ENCODE measurements around the gene KRT34.
"Not testable (repeated sequence)": the region's sequence is repeated elsewhere in the genome, so short reads cannot be mapped to it uniquely, and the experiment has no call there.

Gene KRT34

DNA sequence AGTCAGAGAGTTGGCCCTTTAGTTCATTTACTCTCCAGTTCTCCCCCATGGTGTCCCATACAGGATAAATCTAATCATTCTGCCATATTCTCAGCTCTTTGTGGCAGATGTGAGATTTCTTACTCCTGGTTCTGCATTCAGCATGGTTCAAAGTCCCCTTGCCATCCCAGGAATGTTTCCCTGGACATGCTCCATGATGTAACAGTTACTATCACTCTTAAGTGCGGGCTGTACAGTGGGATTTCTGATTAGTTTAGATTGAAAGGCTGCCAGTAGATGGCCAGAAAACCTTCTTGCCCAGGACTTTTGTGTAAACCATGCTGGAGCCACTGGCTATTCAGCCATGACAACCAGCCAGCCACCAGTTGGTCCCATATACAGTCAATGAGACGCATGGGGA, 31.9 kb upstream of the KRT34 start:
- Mint-ChIP-seq H3K27ac (no peak overlapping the region), H3K9me3 (no peaks in the 10 kb centered on the region), H3K36me3 (no peaks in the 10 kb centered on the region), H3K4me1 (peaks cover 15% of the 10 kb centered on the region), H3K4me3 (no peak overlapping the region), H3K27me3 (no peaks in the 10 kb centered on the region)

GRCh38 chr17:41413353-41413957, 31.3 kb upstream of the KRT34 start:
- H3K36me3 Mint-ChIP-seq: no peaks in the 10 kb centered on the region
- peaks cover 20% of the 10 kb centered on the region for H3K4me1 Mint-ChIP-seq
- no peak overlapping the region for H3K27ac Mint-ChIP-seq
- H3K4me3 Mint-ChIP-seq: no peak overlapping the region
- H3K27me3 Mint-ChIP-seq: no peaks in the 10 kb centered on the region
- H3K9me3 Mint-ChIP-seq: no peaks in the 10 kb centered on the region

DNA sequence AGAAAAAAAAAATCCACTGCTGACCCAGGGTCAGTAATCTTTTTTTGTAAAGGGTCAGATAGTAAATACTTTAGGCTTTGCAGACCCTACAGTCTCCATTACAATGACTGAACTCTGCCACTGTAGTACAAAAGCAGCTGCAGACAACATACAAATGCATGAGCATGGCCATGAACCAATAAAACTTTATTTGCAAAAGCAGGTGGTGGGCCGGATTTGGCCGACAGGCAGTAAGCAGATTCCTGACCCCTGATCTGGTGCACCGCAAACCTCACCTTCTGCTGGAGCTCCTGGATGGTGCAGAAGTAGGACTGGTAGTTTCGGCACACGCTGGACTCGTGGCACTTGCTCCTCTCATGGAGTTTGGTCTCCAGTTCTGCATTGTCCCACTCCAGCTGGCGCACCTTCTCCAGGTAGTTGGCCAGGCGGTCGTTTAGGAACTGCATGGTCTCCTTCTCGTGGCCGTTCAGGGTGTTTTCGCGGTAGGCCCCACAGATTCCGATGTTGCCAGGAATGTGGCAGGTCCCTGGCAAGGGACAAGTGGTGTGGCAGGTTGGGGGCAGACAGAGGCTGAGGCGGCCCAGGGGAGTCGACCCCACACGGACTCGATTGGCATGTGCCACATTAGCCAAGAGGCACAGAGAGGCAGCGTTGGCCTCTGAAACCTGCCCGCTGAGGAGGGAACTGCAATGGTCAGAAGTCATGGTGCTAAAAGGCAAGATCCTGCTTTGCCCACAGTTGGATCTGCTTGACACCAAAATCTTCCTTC, 29.1 kb upstream of the KRT34 start:
- H3K9me3 Mint-ChIP-seq: no peaks in the 10 kb centered on the region

GRCh38 chr17:41407226-41407625, 25.1 kb upstream of the KRT34 start:
- peaks cover 44% of the 10 kb centered on the region for H3K4me1 Mint-ChIP-seq
- H3K4me3 Mint-ChIP-seq: no peak overlapping the region
- H3K9me3 Mint-ChIP-seq: no peaks in the 10 kb centered on the region
- no peaks in the 10 kb centered on the region for H3K27me3 Mint-ChIP-seq
- no peak overlapping the region for H3K27ac Mint-ChIP-seq
- H3K36me3 Mint-ChIP-seq: no peaks in the 10 kb centered on the region

More for the DNA sequence above, 29.1 kb upstream of the KRT34 start:
- Mint-ChIP-seq H3K27me3 (no peaks in the 10 kb centered on the region), H3K4me3 (no peak overlapping the region), H3K36me3 (no peaks in the 10 kb centered on the region), H3K27ac (no peak overlapping the region), H3K4me1 (peaks cover 20% of the 10 kb centered on the region)

DNA sequence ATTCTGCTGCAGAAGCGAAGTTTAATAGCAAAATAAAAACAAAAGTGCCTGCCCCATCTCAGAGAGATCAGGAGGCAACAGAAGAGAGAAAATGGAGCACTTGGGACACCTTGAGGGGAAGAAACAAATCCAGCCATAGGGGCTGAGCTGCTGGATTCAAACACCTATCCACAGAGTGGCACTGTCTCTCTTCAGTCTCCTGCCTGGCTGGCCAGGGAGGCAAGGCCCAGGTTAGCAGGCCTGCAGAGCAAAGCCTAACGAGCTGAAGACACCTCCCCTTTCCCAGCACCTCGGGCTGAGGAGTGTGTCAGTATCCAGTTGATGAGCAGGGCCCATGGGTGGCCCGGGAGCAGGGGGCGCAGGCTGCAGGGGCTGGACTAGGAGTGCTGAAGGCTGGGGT, 24.1 kb upstream of the KRT34 start:
- H3K27me3 Mint-ChIP-seq: no peaks in the 10 kb centered on the region
- H3K9me3 Mint-ChIP-seq: no peaks in the 10 kb centered on the region
- H3K4me3 Mint-ChIP-seq: no peak overlapping the region
- no peaks in the 10 kb centered on the region for H3K36me3 Mint-ChIP-seq
- peaks cover 46% of the 10 kb centered on the region for H3K4me1 Mint-ChIP-seq
- H3K27ac Mint-ChIP-seq: peak overlapping the region; percentile 52

DNA sequence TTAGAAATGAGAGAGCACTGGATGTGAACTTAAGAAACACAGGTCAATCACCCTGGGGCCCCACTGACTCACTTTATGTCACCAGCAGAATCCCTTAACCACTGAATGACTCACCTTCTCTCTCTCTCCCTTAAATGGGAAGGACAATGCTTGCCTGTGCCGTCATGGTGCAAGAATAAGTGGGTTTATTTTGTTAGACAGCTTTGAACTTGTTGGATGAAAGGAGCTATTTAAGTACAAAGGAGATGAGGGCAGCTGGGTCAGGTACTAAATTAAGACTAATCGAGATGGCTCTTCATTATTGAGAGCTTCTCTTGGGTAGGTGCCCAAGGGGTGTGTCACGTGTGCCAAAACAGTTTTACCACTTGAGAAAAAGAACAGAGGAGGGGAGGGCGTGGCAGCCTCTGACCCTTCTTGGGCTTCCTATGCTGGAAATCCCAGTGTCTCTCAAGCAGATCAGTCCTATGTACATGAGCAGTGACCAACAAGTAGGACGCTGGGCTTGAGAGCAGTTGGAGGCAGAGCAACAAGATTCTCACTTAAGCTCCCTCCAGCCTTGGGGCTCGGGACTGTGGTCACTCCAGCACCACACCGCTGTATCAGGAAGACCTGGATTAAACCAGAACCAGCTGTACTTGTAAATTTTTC, 22.0 kb upstream of the KRT34 start:
- H3K36me3 Mint-ChIP-seq: no peaks in the 10 kb centered on the region
- H3K27me3 Mint-ChIP-seq: no peaks in the 10 kb centered on the region
- H3K27ac Mint-ChIP-seq: no peak overlapping the region
- H3K4me1 Mint-ChIP-seq: peaks cover 41% of the 10 kb centered on the region
- H3K9me3 Mint-ChIP-seq: no peaks in the 10 kb centered on the region
- peak overlapping the region; percentile 2 for H3K4me3 Mint-ChIP-seq

DNA sequence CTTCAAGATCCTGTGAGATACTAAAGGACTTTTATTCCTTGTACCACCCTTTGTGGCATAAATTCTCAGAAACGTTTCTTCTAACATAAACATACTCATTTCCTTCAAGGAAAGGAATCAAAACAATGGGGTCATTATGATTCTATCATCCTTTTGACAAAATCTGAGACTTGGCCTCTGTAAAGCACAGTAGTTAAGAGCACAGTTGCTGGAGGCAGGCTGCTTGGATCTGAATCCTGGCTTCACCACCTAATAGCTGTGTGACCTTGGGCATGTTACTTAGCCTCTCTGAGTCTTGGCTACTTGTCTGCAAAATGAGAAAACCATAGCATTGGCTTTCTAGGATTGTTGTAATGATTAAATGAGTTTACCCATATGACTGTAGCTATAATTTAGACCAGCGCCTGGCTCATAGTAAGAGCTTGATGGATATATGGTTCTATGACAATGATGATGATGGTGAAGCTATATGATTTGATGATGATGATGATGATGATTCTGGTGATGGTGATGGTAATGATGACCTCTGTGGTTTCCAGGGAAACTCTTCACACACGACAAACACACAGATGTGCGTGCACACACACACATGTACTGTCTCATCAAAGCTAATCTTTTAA, 21.4 kb upstream of the KRT34 start:
- Mint-ChIP-seq H3K36me3 (no peaks in the 10 kb centered on the region), H3K4me1 (peaks cover 36% of the 10 kb centered on the region), H3K27me3 (no peaks in the 10 kb centered on the region), H3K4me3 (peak overlapping the region; percentile 2), H3K9me3 (no peaks in the 10 kb centered on the region), H3K27ac (peak overlapping the region; percentile 1)

DNA sequence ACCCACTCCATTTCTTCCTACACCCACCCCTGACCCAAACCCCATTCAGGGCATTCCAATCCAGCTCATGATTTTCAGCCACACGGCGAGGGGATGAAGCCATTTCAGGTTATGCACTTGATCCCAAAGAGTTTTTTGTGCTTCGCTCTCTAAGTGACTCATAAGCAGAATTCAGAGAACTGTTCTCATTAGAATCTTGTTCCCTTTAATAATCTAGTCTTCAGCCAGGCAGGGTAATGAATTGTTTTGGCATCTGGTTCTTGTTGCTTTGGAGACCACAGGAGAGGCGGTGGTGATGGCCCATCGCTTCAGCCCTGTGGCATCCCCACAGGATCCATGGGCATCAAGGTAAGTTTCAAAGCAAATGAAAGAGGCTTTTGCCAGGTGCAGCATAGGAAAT, 20.1 kb upstream of the KRT34 start:
- H3K27me3 Mint-ChIP-seq: no peaks in the 10 kb centered on the region
- H3K4me1 Mint-ChIP-seq: peaks cover 32% of the 10 kb centered on the region
- H3K27ac Mint-ChIP-seq: peak overlapping the region; percentile 48
- no peaks in the 10 kb centered on the region for H3K36me3 Mint-ChIP-seq
- H3K4me3 Mint-ChIP-seq: no peak overlapping the region
- H3K9me3 Mint-ChIP-seq: no peaks in the 10 kb centered on the region

DNA sequence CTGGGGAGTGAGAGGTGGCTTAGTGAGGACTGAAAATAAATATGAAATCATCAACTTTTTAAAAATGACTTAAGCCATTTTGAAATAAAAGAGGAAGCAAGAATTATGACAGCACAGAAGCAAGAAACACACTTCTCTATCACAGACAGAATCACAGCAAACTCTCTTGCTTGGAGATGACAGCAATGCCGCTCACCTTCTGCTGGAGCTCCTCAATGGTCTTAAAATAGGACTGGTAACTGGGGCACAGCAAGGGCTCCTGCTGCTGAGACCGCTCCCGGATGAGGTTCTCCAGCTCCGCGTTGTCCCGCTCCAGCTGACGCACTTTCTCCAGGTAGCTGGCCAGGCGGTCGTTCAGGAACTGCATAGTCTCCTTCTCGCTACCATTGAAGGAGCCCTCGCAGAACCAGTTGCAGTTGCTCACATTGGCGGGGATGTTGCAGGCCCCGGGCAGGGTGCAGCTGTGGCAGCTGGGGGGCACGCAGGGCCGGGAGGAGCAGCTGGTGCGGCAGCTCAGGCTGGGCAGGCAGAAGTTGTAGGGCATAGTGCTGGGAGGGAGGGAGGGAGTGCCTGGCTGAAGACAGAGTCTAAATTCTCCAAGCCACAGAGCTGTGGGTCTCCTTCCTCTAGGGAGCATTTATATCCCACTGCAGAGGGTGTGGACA, 15.0 kb upstream of the KRT34 start, which contains the start of gene KRT31:
KRT31 (minus strand) TSS at position 613 of the 665 bp plus-strand sequence; CDS start at position 544, 69 bp downstream.
- H3K4me1 Mint-ChIP-seq: peaks cover 10% of the 10 kb centered on the region
- H3K9me3 Mint-ChIP-seq: no peaks in the 10 kb centered on the region
- H3K27ac Mint-ChIP-seq: no peak within 1 kb of the TSS
- no peak within 1 kb of the TSS for H3K4me3 Mint-ChIP-seq
- no peaks in the 10 kb centered on the region for H3K36me3 Mint-ChIP-seq
- peaks cover 1% of the 10 kb centered on the region for H3K27me3 Mint-ChIP-seq

DNA sequence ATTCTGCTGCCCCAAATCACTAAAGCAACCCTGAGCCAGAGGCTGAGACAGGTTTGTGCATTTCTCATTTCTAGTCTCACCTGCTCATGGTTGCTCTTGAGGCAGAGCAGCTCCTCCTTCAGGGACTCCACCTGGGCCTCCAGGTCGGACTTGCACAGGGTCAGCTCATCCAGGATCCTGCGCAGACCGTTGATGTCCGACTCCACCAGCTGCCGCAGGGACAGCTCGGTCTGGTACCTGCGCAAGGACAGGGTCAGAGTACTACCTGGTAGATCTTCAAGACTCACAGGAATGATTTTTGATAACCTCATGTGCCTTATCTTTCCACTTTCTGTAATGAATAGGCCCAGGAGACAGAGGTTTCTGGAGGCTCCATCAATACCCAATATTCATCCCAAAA, 14.2 kb upstream of the KRT34 start:
- H3K4me1 Mint-ChIP-seq: peaks cover 8% of the 10 kb centered on the region
- peaks cover 1% of the 10 kb centered on the region for H3K27me3 Mint-ChIP-seq
- H3K27ac Mint-ChIP-seq: no peak overlapping the region
- H3K9me3 Mint-ChIP-seq: no peaks in the 10 kb centered on the region
- no peaks in the 10 kb centered on the region for H3K36me3 Mint-ChIP-seq
- no peak overlapping the region for H3K4me3 Mint-ChIP-seq

GRCh38 chr17:41395611-41396010, 13.5 kb upstream of the KRT34 start:
- Mint-ChIP-seq H3K9me3 (no peaks in the 10 kb centered on the region), H3K36me3 (no peaks in the 10 kb centered on the region), H3K4me1 (peaks cover 8% of the 10 kb centered on the region), H3K27me3 (peaks cover 1% of the 10 kb centered on the region), H3K4me3 (no peak overlapping the region), H3K27ac (no peak overlapping the region)

DNA sequence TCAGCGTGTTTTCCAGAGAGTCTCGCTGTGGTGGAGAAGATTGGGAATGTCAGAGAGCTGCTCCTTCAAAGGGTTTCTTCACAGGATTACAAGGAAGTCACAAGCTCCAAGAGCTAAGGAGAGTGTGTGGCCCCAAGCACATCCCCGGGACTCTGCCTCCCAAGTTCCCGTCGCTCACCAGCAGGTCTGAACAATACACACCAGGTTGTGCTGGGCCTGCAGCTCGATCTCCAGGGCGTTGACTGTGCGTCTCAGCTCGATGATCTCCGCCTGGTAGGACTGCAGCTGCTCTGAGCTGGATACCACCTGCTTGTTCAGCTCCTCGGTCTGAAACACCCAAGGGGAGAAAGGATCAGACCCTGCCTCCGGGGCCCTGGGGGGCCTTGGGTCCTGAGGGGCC, 12.9 kb upstream of the KRT34 start:
- not testable (repeated sequence) for H3K9me3 Mint-ChIP-seq, H3K27me3 Mint-ChIP-seq, H3K27ac Mint-ChIP-seq, H3K36me3 Mint-ChIP-seq, H3K4me3 Mint-ChIP-seq, H3K4me1 Mint-ChIP-seq

- no peak overlapping the region for H3K4me3 Mint-ChIP-seq
- no peaks in the 10 kb centered on the region for H3K36me3 Mint-ChIP-seq
- no peak overlapping the region for H3K27ac Mint-ChIP-seq
- H3K9me3 Mint-ChIP-seq: no peaks in the 10 kb centered on the region
- peaks cover 1% of the 10 kb centered on the region for H3K27me3 Mint-ChIP-seq
- peaks cover 7% of the 10 kb centered on the region for H3K4me1 Mint-ChIP-seq
Observed at GRCh38 chr17:41394254-41394996, 12.3 kb upstream of the KRT34 start.

GRCh38 chr17:41393826-41394225, 11.7 kb upstream of the KRT34 start:
- Mint-ChIP-seq H3K9me3 (no peaks in the 10 kb centered on the region), H3K4me3 (no peak overlapping the region), H3K27ac (no peak overlapping the region), H3K36me3 (no peaks in the 10 kb centered on the region), H3K4me1 (peaks cover 3% of the 10 kb centered on the region), H3K27me3 (peaks cover 1% of the 10 kb centered on the region)

GRCh38 chr17:41393294-41393693, 11.2 kb upstream of the KRT34 start:
- H3K4me1 Mint-ChIP-seq: peaks cover 3% of the 10 kb centered on the region
- H3K36me3 Mint-ChIP-seq: no peaks in the 10 kb centered on the region
- H3K27me3 Mint-ChIP-seq: peaks cover 1% of the 10 kb centered on the region
- no peak overlapping the region for H3K27ac Mint-ChIP-seq
- H3K9me3 Mint-ChIP-seq: no peaks in the 10 kb centered on the region
- no peak overlapping the region for H3K4me3 Mint-ChIP-seq

Measured in activated naive CD4-positive, alpha-beta T cell treated with anti-CD3 and anti-CD28 coated beads, Interleukin-2, amount 50 U/mL, for 24 hours (primary cell).